ENCODE results near the gene TMEM186.

Gene TMEM186

GRCh38 chr16:8832717-8833105 lies 35.3 kb upstream of the TMEM186 start:
- no peak overlapping the region for H3K4me3 ChIP-seq (ENCODE audit: control insufficient read depth, low read depth, low read length)
- TF ChIP-seq CTCF (IDR thresholded peaks at IDR 0.05; ENCODE audit: control insufficient read depth, insufficient read depth, low read depth, low read length, missing control alignments) = no peak
- no peak for DNase-seq (ENCODE audit: low read depth)

GRCh38 chr16:8831871-8832716 lies 34.7 kb upstream of the TMEM186 start:
- TF ChIP-seq CTCF (IDR thresholded peaks at IDR 0.05; ENCODE audit: control insufficient read depth, insufficient read depth, low read depth, low read length, missing control alignments) = no peak
- no peak for DNase-seq (ENCODE audit: low read depth)
- no peak overlapping the region for H3K4me3 ChIP-seq (ENCODE audit: control insufficient read depth, low read depth, low read length)

- H3K4me3 ChIP-seq (ENCODE audit: control insufficient read depth, low read depth, low read length) = no peak overlapping the region
- no peak for DNase-seq (ENCODE audit: low read depth)
These were observed 34.0 kb upstream of the TMEM186 start for GRCh38 chr16:8831450-8831849.

GRCh38 chr16:8828541-8829165 lies 31.2 kb upstream of the TMEM186 start:
- no peak for DNase-seq (ENCODE audit: low read depth)
- no peak overlapping the region for H3K4me3 ChIP-seq (ENCODE audit: control insufficient read depth, low read depth, low read length)
- no peak for TF ChIP-seq CTCF (IDR thresholded peaks at IDR 0.05; ENCODE audit: control insufficient read depth, insufficient read depth, low read depth, low read length, missing control alignments)

More at GRCh38 chr16:8831450-8831849, 34.0 kb upstream of the TMEM186 start:
- no peak for TF ChIP-seq CTCF (IDR thresholded peaks at IDR 0.05; ENCODE audit: control insufficient read depth, insufficient read depth, low read depth, low read length, missing control alignments)

- no peak overlapping the region for H3K4me3 ChIP-seq (ENCODE audit: control insufficient read depth, low read depth, low read length)
- no peak for DNase-seq (ENCODE audit: low read depth)
- no peak for TF ChIP-seq CTCF (IDR thresholded peaks at IDR 0.05; ENCODE audit: control insufficient read depth, insufficient read depth, low read depth, low read length, missing control alignments)
These were observed 28.9 kb upstream of the TMEM186 start for GRCh38 chr16:8826278-8826879.

GRCh38 chr16:8822403-8822802 lies 25.0 kb upstream of the TMEM186 start:
- H3K4me3 ChIP-seq (ENCODE audit: control insufficient read depth, low read depth, low read length) = no peak overlapping the region
- TF ChIP-seq CTCF (IDR thresholded peaks at IDR 0.05; ENCODE audit: control insufficient read depth, insufficient read depth, low read depth, low read length, missing control alignments) = no peak
- DNase-seq (ENCODE audit: low read depth) = no peak

Data from AG09309 (cell line).